Astrocyte (in vitro differentiated cells and primary cell): ENCODE data around the gene MRPL20. TPM values are rescaled to one million over a fixed set of nuclear protein-coding genes. Genes with fewer than 3 reads are reported as not detected.
"Not testable (repeated sequence)": the region's sequence is repeated elsewhere in the genome, so short reads cannot be mapped to it uniquely, and the experiment has no call there.

Source experiments
- DNase-seq: peaks from one replicate; pipeline ENCODE4 v3.0.0-alpha.2; 2010; ENCODE audit warnings: low read depth
- FAIRE-seq: peaks from 2 replicates; lab custom pipeline; 2011; peaks lifted over from hg19 to GRCh38; lab: Jason Lieb, UNC
- H2AFZ ChIP-seq: 2 replicates; pipeline ENCODE4 v1.6.0; 2012; ENCODE audit warnings: low read depth, low read length, inconsistent platforms
- H3K27ac ChIP-seq: 2 replicates; pipeline ENCODE4 v1.5.1; 2011; ENCODE audit warnings: low read depth, low read length, inconsistent platforms
- H3K27me3 ChIP-seq: 2 replicates; pipeline ENCODE4 v1.6.0; 2011; ENCODE audit warnings: low read length, inconsistent platforms; ENCODE audit not compliant: insufficient read depth
- H3K36me3 ChIP-seq: 2 replicates; pipeline ENCODE4 v1.5.1; 2011; ENCODE audit warnings: low read length, inconsistent platforms; ENCODE audit not compliant: insufficient read depth
- H3K4me1 ChIP-seq: 2 replicates; pipeline ENCODE4 v1.5.1; 2011; ENCODE audit warnings: low read length, inconsistent platforms; ENCODE audit not compliant: insufficient read depth
- H3K4me2 ChIP-seq: 2 replicates; pipeline ENCODE4 v1.6.0; 2012; ENCODE audit warnings: low read length, inconsistent platforms
- H3K4me3 ChIP-seq: 2 replicates; pipeline ENCODE4 v1.5.1; 2011; ENCODE audit warnings: low read depth, mild to moderate bottlenecking, low read length, inconsistent platforms; ENCODE audit not compliant: insufficient read depth
- H3K79me2 ChIP-seq: 2 replicates; pipeline ENCODE4 v1.6.0; 2012; ENCODE audit warnings: mild to moderate bottlenecking, low read length, inconsistent platforms; ENCODE audit not compliant: insufficient read depth
- H3K9ac ChIP-seq: 2 replicates; pipeline ENCODE4 v1.6.0; 2012; ENCODE audit warnings: mild to moderate bottlenecking, low read length, inconsistent platforms
- H3K9me3 ChIP-seq: 2 replicates; pipeline ENCODE4 v1.5.1; 2012; ENCODE audit warnings: low read depth, mild to moderate bottlenecking, low read length, inconsistent platforms; ENCODE audit not compliant: insufficient read depth
- H4K20me1 ChIP-seq: 2 replicates; pipeline ENCODE4 v1.6.0; 2012; ENCODE audit warnings: low read length, inconsistent platforms; ENCODE audit not compliant: insufficient read depth
- H3K27ac Mint-ChIP-seq: one replicate; pipeline ENCODE4 v1.8.0; 2021; ENCODE audit warnings: mild to moderate bottlenecking, mixed read lengths; ENCODE audit not compliant: unreplicated experiment
- H3K27me3 Mint-ChIP-seq: one replicate; pipeline ENCODE4 v1.8.0; 2021; ENCODE audit warnings: low read depth, mixed read lengths; ENCODE audit not compliant: unreplicated experiment
- H3K36me3 Mint-ChIP-seq: one replicate; pipeline ENCODE4 v1.8.0; 2021; ENCODE audit warnings: low read depth, mixed read lengths; ENCODE audit not compliant: unreplicated experiment
- H3K4me1 Mint-ChIP-seq: one replicate; pipeline ENCODE4 v1.8.0; 2021; ENCODE audit warnings: low read depth, mixed read lengths; ENCODE audit not compliant: unreplicated experiment
- H3K4me3 Mint-ChIP-seq: one replicate; pipeline ENCODE4 v1.8.0; 2021; ENCODE audit warnings: mild to moderate bottlenecking, moderate library complexity, mixed read lengths; ENCODE audit not compliant: unreplicated experiment
- H3K9me3 Mint-ChIP-seq: one replicate; pipeline ENCODE4 v1.8.0; 2021; ENCODE audit warnings: mild to moderate bottlenecking, mixed read lengths; ENCODE audit not compliant: unreplicated experiment
- CTCF ChIP-seq: IDR thresholded peaks from 2 replicates; pipeline ENCODE4 v1.5.1; 2011; ENCODE audit warnings: low read depth, mild to moderate bottlenecking, inconsistent platforms, low read length, moderate library complexity; ENCODE audit not compliant: insufficient read depth
- EZH2 ChIP-seq: IDR thresholded peaks from 2 replicates; pipeline ENCODE4 v1.6.1; 2012; ENCODE audit warnings: mild to moderate bottlenecking, low read length, inconsistent platforms; ENCODE audit not compliant: insufficient read depth
- total RNA-seq: library from RNA; stranded (reverse); gene quantifications from 2 replicates; pipeline ENCODE4 v1.2.1, GENCODE V29; 2021

MRPL20 gene
- total RNA-seq, 1 donor from 2014 or later: 88.5 TPM

- TF ChIP-seq EZH2: no peak
- no peak for TF ChIP-seq CTCF
- Histone ChIP-seq H3K4me3 (no peak overlapping the region), H3K9me3 (peaks cover 8% of the 10 kb centered on the region), H3K9ac (no peak overlapping the region), H2AFZ (no peak overlapping the region), H3K36me3 (peaks cover 3% of the 10 kb centered on the region), H3K4me2 (no peak overlapping the region), H3K27ac (no peak overlapping the region), H3K27me3 (no peaks in the 10 kb centered on the region), H4K20me1 (peaks cover 26% of the 10 kb centered on the region), H3K4me1 (peaks cover 14% of the 10 kb centered on the region), H3K79me2 (peaks cover 34% of the 10 kb centered on the region)
- DNase-seq: no peak
- H3K4me1 Mint-ChIP-seq: peaks cover 10% of the 10 kb centered on the region
- no peak for FAIRE-seq
- H3K27me3 Mint-ChIP-seq: no peaks in the 10 kb centered on the region
- no peak overlapping the region for H3K4me3 Mint-ChIP-seq
- H3K36me3 Mint-ChIP-seq: no peaks in the 10 kb centered on the region
- H3K27ac Mint-ChIP-seq: no peak overlapping the region
- no peaks in the 10 kb centered on the region for H3K9me3 Mint-ChIP-seq
These were observed 36.3 kb downstream of the MRPL20 start for GRCh38 chr1:1370771-1371300.

GRCh38 chr1:1370094-1370493 lies 37.0 kb downstream of the MRPL20 start:
- H3K4me2 ChIP-seq, H3K9me3 ChIP-seq, H3K4me3 ChIP-seq, DNase-seq, FAIRE-seq, H3K36me3 Mint-ChIP-seq, H3K27ac Mint-ChIP-seq, H3K27me3 ChIP-seq, H3K9ac ChIP-seq, H3K27me3 Mint-ChIP-seq, H3K36me3 ChIP-seq, H3K9me3 Mint-ChIP-seq, H3K27ac ChIP-seq, H2AFZ ChIP-seq, H3K4me1 Mint-ChIP-seq, H3K4me3 Mint-ChIP-seq: not testable (repeated sequence)
- peaks cover 34% of the 10 kb centered on the region for H3K79me2 ChIP-seq
- H3K4me1 ChIP-seq: peaks cover 14% of the 10 kb centered on the region
- peaks cover 26% of the 10 kb centered on the region for H4K20me1 ChIP-seq

- Mint-ChIP-seq H3K36me3 (peaks cover 1% of the 10 kb centered on the region), H3K27ac (no peak overlapping the region), H3K9me3 (no peaks in the 10 kb centered on the region), H3K4me1 (peaks cover 2% of the 10 kb centered on the region), H3K27me3 (no peaks in the 10 kb centered on the region), H3K4me3 (no peak overlapping the region)
- DNase-seq (peak; percentile 17), FAIRE-seq (no peak)
- H3K27ac ChIP-seq: no peak overlapping the region
- H3K4me1 ChIP-seq: peaks cover 6% of the 10 kb centered on the region
- H3K9ac ChIP-seq: no peak overlapping the region
- H3K79me2 ChIP-seq: peaks cover 10% of the 10 kb centered on the region
- H3K27me3 ChIP-seq: no peaks in the 10 kb centered on the region
- TF ChIP-seq CTCF: no peak
- TF ChIP-seq EZH2: no peak
- H2AFZ ChIP-seq: no peak overlapping the region
- peaks cover 11% of the 10 kb centered on the region for H4K20me1 ChIP-seq
- no peaks in the 10 kb centered on the region for H3K36me3 ChIP-seq
- H3K4me3 ChIP-seq: no peak overlapping the region
- H3K9me3 ChIP-seq: peaks cover 8% of the 10 kb centered on the region
- no peak overlapping the region for H3K4me2 ChIP-seq
These were observed 39.8 kb downstream of the MRPL20 start for GRCh38 chr1:1367315-1367714.
